Fibroblast of skin of right biceps (primary cell): ENCODE measurements around the gene KERA.
"Not testable (repeated sequence)": the region's sequence is repeated elsewhere in the genome, so short reads cannot be mapped to it uniquely, and the experiment has no call there.

Experiments
- DNase-seq: peaks from one replicate; pipeline ENCODE4 v3.0.0-alpha.2; 2013

The KERA gene

DNA sequence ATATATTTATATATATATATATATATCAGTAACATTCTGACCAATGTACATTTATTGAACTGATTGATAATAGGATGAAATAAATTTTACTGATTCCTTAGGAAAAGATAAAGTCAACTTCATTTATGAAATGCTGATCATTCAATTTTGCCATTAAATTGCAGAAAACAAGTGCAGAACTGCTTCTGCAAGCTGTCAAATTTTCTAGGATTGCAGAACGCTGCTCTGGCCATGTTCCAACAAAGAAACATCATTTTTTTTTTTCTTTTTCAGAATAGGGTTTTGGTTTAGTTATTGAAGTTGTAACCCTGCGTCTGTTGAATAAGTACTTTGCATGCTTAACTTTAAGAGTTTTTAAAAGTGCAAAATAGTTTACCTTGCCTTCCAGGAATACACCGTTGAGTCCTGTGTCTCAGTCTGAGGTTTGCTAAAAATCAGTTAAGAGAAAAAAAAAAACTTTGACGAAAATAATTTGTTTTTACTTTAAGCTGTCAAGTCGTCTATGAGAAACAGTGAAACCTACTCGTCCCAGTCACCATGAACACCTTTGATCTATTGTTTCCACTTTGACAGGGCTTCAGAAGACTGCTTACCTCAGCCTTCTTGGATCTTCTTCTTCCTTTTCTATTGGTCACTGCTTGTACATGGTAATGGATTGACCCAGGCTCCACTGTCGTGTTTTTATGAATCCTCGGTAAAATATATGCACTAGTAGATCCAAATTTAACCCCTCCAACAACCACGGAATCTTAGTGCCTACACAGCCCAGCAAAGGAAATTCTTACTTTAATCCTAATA, at the start of gene KERA:
KERA (minus strand) TSS at position 657 of the 798 bp plus-strand sequence. CDS start 1,743 bp downstream, outside the sequence.
- no peak for DNase-seq

GRCh38 chr12:91106283-91106682, 48.5 kb upstream of the KERA start:
- peak; percentile 34 for DNase-seq

DNA sequence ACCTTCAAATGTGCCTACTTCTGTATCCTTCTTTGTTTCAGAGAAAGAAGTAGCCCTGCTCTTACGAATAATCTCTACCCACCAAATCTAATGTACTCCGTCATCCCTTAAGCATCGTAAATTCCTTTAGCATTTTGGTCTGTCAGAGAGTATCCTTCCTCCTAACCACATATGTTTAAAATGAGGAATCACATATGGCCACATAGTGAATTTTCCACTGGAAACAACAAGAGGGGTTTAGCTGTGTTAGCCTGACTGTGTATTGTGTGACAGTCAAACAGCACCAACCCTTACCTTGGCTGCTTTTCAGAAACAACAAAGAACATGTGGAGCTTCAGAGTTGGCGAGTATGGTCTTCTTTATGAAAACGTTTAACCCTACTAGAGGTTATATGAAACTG, 48.0 kb upstream of the KERA start:
- peak; percentile 81 for DNase-seq

DNA sequence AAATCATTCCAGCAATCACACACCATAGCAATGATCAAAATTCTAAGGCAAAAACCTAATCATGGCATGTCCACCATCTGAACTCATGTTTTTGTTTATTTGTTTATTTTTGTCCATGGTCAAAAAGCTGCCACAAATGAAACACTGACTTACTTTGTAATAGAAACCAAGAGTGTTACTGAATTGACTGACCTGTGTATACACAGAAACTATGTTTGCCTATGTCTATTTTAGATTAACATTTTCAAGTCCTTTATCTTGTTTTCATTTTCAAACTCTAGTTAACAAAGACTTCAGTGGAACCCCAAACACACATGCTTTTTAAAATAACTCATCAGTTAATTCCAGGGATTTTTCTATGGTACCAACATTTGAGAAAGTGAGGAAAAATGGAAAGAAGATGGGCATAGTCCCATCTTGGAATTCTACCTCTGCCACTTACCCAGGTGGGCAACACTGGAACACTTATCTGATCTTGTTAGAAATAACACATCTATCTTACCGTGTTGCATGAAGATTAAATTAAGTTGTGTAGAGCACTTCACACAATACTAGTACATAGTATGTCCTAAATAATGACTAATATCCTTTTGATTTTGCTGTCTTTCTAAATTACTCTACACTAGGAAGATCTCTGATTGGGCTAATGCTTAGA, 47.1 kb upstream of the KERA start:
- no peak for DNase-seq

GRCh38 chr12:91103624-91104023, 45.8 kb upstream of the KERA start:
- DNase-seq = no peak

- DNase-seq = no peak
Observed at GRCh38 chr12:91103101-91103500, 45.3 kb upstream of the KERA start.

DNA sequence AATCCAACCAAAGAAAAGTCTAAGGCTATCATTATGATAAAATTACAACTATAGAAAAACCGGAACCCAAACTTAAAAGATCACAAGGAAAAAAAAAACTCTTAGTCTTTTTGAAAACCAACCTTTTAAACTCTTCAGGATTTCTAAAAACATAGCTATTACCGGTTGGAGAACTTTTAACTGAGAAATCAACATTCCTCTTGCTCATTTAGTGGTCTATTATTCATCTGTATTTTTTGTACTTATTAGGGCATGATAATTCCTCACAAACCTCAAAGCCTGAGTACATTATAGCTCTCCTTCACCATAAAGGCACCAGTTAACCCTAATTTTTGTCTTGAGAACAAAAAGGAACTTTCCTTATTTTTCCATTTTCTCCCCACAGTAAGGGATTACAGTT, 43.1 kb upstream of the KERA start:
- peak; percentile 77 for DNase-seq

DNA sequence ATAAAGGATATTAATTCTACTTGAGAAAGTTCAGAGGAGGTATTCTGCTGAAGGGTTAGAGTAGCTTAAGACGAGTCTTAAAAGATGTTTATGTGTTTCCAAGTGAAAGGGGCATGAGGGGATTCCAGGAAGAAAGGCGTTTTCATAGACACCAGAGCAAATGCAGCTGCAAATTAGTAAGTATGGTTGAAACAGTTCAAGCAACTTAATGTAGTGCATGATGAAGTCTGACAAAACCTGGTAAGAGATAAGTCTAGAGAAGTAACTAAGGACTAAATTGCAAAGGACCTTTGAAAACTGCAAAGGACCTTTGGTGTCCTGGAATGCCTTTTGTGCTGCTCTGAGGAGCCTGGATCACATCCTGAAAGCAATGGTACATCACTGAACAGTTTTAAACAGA, 42.0 kb upstream of the KERA start:
- DNase-seq = no peak

DNA sequence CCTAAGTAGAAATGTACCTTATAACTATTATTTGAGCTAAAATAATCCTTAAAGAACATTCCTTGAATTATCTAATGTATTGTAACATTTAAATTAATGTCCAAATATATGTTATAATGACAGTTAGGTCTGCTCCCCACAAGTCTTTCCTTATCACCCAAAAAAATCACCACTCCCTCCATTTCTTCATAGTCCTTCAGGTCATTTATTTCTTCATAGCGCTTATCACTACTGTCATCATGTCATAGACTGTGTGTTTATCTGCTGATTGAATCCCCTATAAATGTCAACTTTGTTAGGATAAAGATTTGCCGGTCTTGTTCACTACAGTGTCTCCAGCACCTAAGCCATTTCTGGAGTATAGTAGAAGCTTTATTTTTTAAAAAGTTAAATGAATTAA, 41.5 kb upstream of the KERA start:
- DNase-seq = no peak

- DNase-seq = peak; percentile 94
Observed at GRCh38 chr12:91098941-91099340, 41.1 kb upstream of the KERA start.

DNA sequence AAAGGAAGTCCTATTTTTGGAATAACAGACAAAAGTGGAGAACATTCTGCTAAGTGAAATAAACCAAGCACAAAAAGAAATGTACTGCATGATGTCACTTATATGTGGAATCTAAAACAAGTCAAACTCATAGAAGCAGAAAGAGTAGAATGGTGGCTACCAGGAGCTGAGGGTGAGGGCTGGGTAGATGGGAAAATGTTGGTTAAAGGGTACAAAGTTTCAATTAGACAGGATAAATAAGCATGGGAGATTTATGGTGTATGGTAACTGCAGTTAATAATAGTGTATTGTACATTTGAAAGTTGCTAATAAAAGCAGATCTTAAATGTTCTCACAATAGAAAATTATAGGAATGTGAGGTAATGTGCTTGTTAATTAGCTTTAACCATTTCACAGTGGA, 40.6 kb upstream of the KERA start:
- DNase-seq = peak; percentile 11

DNA sequence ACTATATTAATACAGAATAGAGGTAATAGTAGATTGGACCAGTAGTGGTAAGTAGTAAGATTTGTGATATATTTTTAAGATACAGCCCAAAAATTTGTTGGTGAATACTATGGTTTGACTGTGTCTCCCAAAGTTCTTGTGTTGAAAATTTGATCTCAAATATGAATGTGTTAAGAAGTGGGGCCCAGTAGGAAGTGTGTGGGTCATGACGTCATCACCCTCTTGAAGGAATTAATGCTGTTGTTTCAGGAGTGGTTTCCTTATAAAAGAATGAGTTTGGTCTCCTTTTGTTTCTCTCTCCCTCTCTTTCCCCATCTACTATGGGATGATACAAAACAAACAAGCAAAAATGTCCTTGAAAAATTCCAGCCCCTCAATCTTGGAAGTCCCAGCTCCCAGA, 37.1 kb upstream of the KERA start:
- DNase-seq = peak; percentile 26

DNA sequence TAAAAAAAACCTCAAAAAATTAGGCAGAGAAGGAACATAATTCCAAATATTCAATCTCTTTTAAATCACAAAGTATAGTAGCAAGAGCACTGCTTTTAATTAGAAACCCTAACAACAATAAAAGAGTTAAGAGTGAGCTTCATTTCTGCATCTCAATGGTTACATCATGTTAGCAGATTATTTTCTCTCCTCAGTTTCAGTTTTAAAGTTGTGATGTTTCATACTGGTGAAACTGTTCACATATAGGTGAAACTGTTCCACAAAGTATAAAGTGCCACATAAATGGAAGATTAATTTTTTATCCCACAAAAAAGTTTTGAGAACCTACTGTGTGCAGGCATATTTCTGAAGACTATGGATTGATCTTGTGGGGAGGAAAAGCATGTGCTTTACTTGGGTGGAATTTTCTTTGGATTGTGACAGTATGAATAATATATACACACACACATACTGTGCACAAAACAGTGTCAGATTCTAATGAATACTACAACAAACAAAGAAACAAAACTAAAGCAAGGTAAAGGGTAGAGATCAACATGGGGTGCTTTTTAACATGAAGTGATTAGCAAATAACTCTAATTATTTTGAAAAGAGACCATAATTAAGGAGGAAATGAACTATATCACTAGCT, 36.3 kb upstream of the KERA start:
- DNase-seq = peak; percentile 35

DNA sequence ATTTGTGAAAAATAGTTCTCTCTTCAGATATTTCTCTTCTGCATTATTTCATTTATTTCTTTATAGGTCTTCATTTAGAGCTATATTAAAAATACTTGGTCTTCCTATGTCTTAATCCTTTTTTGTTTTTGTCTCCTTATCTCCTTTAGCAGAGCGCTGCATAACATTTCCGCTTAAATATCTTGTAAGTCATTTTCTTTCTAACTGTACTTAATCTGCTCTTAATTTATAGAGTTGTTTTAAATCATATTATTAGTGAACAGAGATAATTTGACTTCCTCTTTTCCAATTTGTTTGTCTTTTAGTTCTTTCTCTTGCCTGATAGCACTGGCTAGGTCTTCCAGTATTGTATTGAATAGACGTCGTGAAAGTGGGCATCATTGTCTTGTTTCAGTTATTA, 35.5 kb upstream of the KERA start:
- no peak for DNase-seq

GRCh38 chr12:91091916-91092715, 34.3 kb upstream of the KERA start:
- peak; percentile 19 for DNase-seq

DNA sequence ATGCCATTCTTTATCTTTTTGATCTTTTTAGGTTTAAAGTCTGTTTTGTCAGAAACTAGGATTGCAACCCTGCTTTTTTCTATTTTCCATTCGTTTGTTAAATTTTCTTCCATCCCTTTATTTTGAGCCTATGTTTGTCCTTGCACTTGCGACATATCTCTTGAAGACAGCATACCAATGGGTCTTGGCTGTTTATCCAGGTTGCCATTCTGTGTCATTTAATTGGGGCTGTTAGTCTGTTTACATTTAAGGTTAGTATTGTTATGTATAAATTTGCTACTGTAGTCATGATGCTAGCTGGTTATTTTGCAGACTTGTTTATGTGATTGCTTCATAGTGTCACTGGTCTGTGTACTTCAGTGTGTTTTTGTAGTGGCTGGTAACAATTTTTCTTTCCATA, 32.1 kb upstream of the KERA start:
- not testable (repeated sequence) for DNase-seq

GRCh38 chr12:91080041-91080440, 22.2 kb upstream of the KERA start:
- DNase-seq = no peak

GRCh38 chr12:91078501-91078900, 20.7 kb upstream of the KERA start:
- no peak for DNase-seq

DNA sequence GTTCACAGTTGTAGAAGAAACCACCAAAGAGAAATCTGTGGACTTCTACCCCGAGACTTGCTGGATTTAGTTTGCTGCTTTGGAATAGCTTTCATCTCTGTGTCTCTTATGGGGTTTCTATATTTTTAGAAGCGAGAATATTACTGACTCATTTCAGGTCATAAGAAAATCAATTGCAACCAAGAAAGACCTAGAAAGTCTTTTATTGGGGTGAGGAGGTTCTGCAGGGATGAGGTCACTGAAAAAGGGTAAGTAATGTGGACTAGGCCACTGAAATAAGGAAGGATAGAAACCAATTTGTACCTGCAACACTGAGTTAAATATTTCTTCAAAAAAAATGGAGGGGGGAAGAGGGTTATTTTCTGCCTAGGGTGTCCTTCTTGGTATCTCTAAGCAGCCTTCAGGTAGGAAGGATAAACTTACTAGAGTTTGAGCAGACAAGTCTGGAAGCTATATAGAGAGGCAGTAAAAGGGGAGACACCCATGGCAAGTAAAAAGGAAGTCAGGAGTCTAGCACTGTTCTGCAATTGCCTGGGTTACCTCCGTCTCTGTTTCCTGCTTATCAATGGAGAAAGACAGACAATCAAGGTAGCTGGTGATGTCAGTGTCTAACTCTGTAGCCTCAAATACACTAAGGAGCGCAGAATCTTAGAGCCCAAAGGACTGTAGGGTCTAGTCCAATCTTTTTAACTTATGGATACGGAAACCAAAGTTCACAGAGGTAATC, 19.6 kb upstream of the KERA start:
- DNase-seq = no peak

GRCh38 chr12:91074851-91075250, 17.0 kb upstream of the KERA start:
- no peak for DNase-seq

DNA sequence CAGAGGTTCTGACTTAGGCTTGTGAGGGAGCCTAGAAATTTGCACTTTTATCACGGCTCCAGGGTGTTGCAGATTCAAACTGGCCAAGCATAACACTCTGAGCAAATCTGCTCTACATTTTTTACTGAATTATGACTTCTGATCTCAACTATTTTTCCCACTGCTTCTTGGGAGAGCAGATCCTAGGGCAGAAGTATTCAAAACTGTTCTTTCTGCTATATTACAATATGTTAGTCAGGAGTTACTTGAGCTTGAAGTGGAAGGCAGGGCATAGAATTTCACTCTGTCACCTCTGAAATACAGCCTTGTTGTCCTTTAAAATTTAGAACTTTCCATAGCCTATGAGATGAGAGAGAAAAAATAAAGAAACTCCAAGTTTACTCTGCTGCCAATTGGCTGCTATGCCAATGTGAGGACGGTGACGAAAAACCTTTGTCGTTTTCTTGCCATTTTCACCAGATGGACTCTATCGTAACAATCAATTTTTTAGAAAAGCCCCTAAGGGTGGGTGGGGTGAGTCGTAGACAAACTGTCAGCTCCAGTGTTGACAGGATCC, 16.4 kb upstream of the KERA start:
- DNase-seq = peak; percentile 14

GRCh38 chr12:91073426-91073825, 15.6 kb upstream of the KERA start:
- DNase-seq = no peak
